GM12864 (cell line): Measurements from ENCODE around the gene ESR1.
A peak's percentile ranks its signal among the peaks of the same experiment; 100 is the strongest.

ENCODE experiments used
- DNase-seq: peaks from one replicate; pipeline ENCODE4 v3.0.0-alpha.2; 2011; ENCODE audit warnings: low read depth
- H3K4me3 ChIP-seq: 2 replicates; pipeline ENCODE4 v1.5.1; 2011; ENCODE audit warnings: mild to moderate bottlenecking, low read depth, low read length, control low read depth
- CTCF ChIP-seq: IDR thresholded peaks from 2 replicates; pipeline ENCODE4 v1.5.1; 2011; ENCODE audit warnings: low read depth, mild to moderate bottlenecking, moderate library complexity, low read length, control low read depth, inconsistent platforms; ENCODE audit errors: missing control alignments

ESR1 gene

GRCh38 chr6:151807513-151808370 lies at the start of gene ESR1:
ESR1 (plus strand) TSS chr6:151807682; CDS start chr6:151807913, 231 bp downstream.
- no peak within 1 kb of the TSS for H3K4me3 ChIP-seq
- no peak for TF ChIP-seq CTCF
- no peak for DNase-seq

DNA sequence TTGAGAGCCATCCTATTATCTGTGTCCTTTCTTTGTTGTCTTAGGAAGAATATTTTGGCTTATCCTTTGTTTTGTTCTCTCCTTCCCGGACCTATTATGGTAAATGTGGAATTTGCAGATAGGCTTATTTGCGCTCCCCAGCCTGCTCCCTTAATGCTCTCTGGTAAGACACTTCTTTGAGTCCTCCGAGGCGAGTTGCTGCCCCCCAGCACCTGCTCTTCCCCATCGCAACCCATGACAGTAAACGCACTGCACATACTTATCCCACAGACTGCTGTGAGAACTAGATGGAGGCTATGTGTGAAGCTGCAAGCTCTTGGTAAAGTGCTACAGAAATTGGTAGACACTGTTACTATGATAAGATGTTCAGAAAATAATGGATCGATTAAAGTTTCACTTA lies 47.0 kb upstream of the ESR1 start:
- DNase-seq: no peak
- no peak for TF ChIP-seq CTCF
- H3K4me3 ChIP-seq: no peak overlapping the region

- TF ChIP-seq CTCF: no peak
- no peak overlapping the region for H3K4me3 ChIP-seq
- DNase-seq: no peak
These were observed 45.6 kb upstream of the ESR1 start for GRCh38 chr6:151761851-151762250.

- no peak for DNase-seq
- no peak overlapping the region for H3K4me3 ChIP-seq
- TF ChIP-seq CTCF: no peak
These were observed 44.7 kb upstream of the ESR1 start for GRCh38 chr6:151762817-151763216.

DNA sequence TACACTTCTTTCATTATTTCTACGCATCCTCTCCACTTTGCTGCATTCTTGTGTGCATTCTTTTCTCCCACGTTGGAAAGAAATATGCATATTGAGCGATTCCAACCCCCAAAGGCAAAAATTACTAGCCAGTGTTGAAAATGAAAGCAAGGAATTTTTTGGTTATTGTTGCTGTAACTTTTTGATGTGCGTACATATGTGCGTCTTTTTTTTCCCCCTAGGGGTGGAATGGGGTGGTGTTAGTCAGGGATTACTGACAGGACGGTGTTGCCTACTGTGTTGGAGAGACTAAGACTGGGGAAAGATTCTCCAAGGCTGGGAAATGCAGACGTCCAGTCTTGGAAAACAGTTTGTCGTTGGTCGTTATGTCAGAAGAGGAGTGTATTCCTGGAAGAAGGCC lies 44.2 kb upstream of the ESR1 start:
- no peak for DNase-seq
- no peak overlapping the region for H3K4me3 ChIP-seq
- peak; percentile 18 for TF ChIP-seq CTCF

GRCh38 chr6:151763938-151764680 lies 43.4 kb upstream of the ESR1 start:
- no peak overlapping the region for H3K4me3 ChIP-seq
- no peak for DNase-seq
- peak; percentile 78 for TF ChIP-seq CTCF
